ENCODE data around the gene MEFV.
A peak's percentile ranks its signal among the peaks of the same experiment; 100 is the strongest.

GRCh38 chr16:3234857-3235561 is 21.4 kb downstream of the MEFV start, which contains the start of gene ZNF200:
- no peak for TF ChIP-seq CTCF (IDR thresholded peaks at IDR 0.05)
- peak; percentile 91 for TF ChIP-seq PBX3 (IDR thresholded peaks at IDR 0.05)
- TF ChIP-seq POLR2A (IDR thresholded peaks at IDR 0.05; ENCODE audit: low read length): peak; percentile 79
- TF ChIP-seq TP53 (CRISPR knock-in tag; IDR thresholded peaks at IDR 0.05): no peak
- TF ChIP-seq HES2 (IDR thresholded peaks at IDR 0.05): no peak
- peak; percentile 78 for TF ChIP-seq MAX (IDR thresholded peaks at IDR 0.05)
- TF ChIP-seq POLR2AphosphoS2 (conservative IDR thresholded peaks at IDR 0.05; ENCODE audit: low read length): no peak
- TF ChIP-seq HOXA7 (CRISPR knock-in tag; IDR thresholded peaks at IDR 0.05): no peak
